Endothelial cell of umbilical vein (primary cell): ENCODE data around the gene GRK5. TPM values are rescaled to one million over a fixed set of nuclear protein-coding genes. Genes with fewer than 3 reads are reported as not detected.
"Not testable (repeated sequence)": the region's sequence is repeated elsewhere in the genome, so short reads cannot be mapped to it uniquely, and the experiment has no call there.

Source experiments
- BruUV-seq: library from RNA; stranded (reverse); fragments of 400-500 nt; replicated peaks from 2 replicates; lab custom pipeline; 2021; lab: Mats Ljungman, UMichigan
- CTCF ChIA-PET: fragments of 300-600, 350-600 bp; sonication (Branson Sonifier 250); formaldehyde crosslinking; loops from one replicate; lab custom pipeline; 2021; ENCODE audit warnings: antibody characterized with exemption, inconsistent platforms; lab: Charles Lee
- POLR2A ChIA-PET: fragments of 300-600, 350-600 bp; sonication (Branson Sonifier 250); formaldehyde crosslinking; loops from one replicate; lab custom pipeline; 2021; ENCODE audit warnings: antibody characterized with exemption, inconsistent platforms; lab: Charles Lee
- DNase-seq: peaks from one replicate; pipeline ENCODE4 v3.0.0-alpha.2; 2011; ENCODE audit warnings: low read depth, low spot score
- FAIRE-seq: peaks from 2 replicates; lab custom pipeline; 2011; peaks lifted over from hg19 to GRCh38; lab: Jason Lieb, UNC
- H2AFZ ChIP-seq: 2 replicates; pipeline ENCODE4 v1.6.0; 2012; ENCODE audit warnings: low read depth, low read length, control low read depth, inconsistent platforms
- H3K27ac ChIP-seq: 2 replicates; pipeline ENCODE4 v1.5.1; 2011; ENCODE audit warnings: low read depth, mild to moderate bottlenecking, control low read depth, low read length, moderate library complexity; ENCODE audit not compliant: insufficient read depth
- H3K27me3 ChIP-seq, 2 experiments: 2 replicates each; pipeline versions ENCODE4 v1.6.0 to v1.6.1; 2011; ENCODE audit warnings: low read length in 2 of 2, mixed read lengths in 1 of 2; ENCODE audit not compliant: control insufficient read depth in 2 of 2, insufficient read depth in 2 of 2
- H3K36me3 ChIP-seq, 2 experiments: 2 replicates in 1 of 2; 3 replicates in 1 of 2; pipeline ENCODE4 v1.5.1; 2011; ENCODE audit warnings: low read length in 2 of 2, mild to moderate bottlenecking in 1 of 2, moderate library complexity in 1 of 2; ENCODE audit not compliant: control insufficient read depth in 2 of 2, insufficient read depth in 2 of 2; ENCODE audit errors: extremely low read depth in 1 of 2
- H3K4me1 ChIP-seq: 3 replicates; pipeline ENCODE4 v1.5.1; 2011; ENCODE audit warnings: mild to moderate bottlenecking, low read length; ENCODE audit not compliant: control insufficient read depth, insufficient read depth; ENCODE audit errors: extremely low read depth
- H3K4me2 ChIP-seq: 2 replicates; pipeline ENCODE4 v1.6.1; 2011; ENCODE audit warnings: low read length, control low read depth, mixed read lengths; ENCODE audit not compliant: insufficient read depth
- H3K4me3 ChIP-seq, 3 experiments: fragments of 200-600 bp in 1 of 3; sonication (generic), shearing (Covaris generic) in 1 of 3; replicated peaks in 1 of 3; 2 replicates each; pipeline ENCODE4 v1.5.1; 2011 to 2016; ENCODE audit warnings: control low read depth in 3 of 3, low read length in 3 of 3, mild to moderate bottlenecking in 2 of 3, inconsistent platforms in 1 of 3, low read depth in 1 of 3, moderate library complexity in 1 of 3; ENCODE audit not compliant: insufficient read depth in 1 of 3
- H3K79me2 ChIP-seq: 2 replicates; pipeline ENCODE4 v1.6.0; 2012; ENCODE audit warnings: low read length, inconsistent platforms; ENCODE audit not compliant: control insufficient read depth, insufficient read depth
- H3K9ac ChIP-seq: replicated peaks from 2 replicates; pipeline ENCODE3; 2011; ENCODE audit warnings: low read length, control low read depth; ENCODE audit not compliant: insufficient read depth; ENCODE audit errors: extremely low read depth
- H3K9me1 ChIP-seq: replicated peaks from 3 replicates; pipeline ENCODE4 v1.6.0; 2011; ENCODE audit warnings: mild to moderate bottlenecking, low read length; ENCODE audit not compliant: control insufficient read depth, insufficient read depth; ENCODE audit errors: extremely low read depth
- H3K9me3 ChIP-seq: replicated peaks from 2 replicates; pipeline ENCODE4 v1.5.1; 2012; ENCODE audit warnings: low read length, inconsistent platforms; ENCODE audit not compliant: control insufficient read depth, insufficient read depth
- H4K20me1 ChIP-seq: replicated peaks from 2 replicates; pipeline ENCODE3; 2011; ENCODE audit warnings: mild to moderate bottlenecking, low read length; ENCODE audit not compliant: control insufficient read depth, insufficient read depth; ENCODE audit errors: extremely low read depth
- dilution Hi-C: fragments of 300-500 bp; cut with MboI; formaldehyde crosslinking; loops from one replicate; pipeline ENCODE4 v1.15.0; 2019; ENCODE audit warnings: low sequenced_read_pairs; ENCODE audit not compliant: extremely low pct_ligation_motif_present
- intact Hi-C: fragments of 100-400 bp; cut with micrococcal nuclease; formaldehyde crosslinking; loops from one replicate; pipeline ENCODE4 v1.10.0; 2022
- polyA plus RNA-seq, 4 experiments: library from polyadenylated mRNA; depleted of rRNA in 3 of 4; stranded (reverse) in 3 of 4; unstranded in 1 of 4; fragments of >200 nt; gene quantifications; 2 replicates each; pipeline versions ENCODE4 v1.2.1 to v1.2.3, GENCODE V29; 2011 to 2012; ENCODE audit warnings: missing spikeins in 1 of 4
- total RNA-seq: library from RNA; stranded (reverse); gene quantifications from 2 replicates; pipeline ENCODE4 v1.2.3, GENCODE V29; 2021

The GRK5 gene
- total and polyA plus RNA-seq, 2 donors (not counting 3 experiments of a cell fraction or from before 2014, with no cell fraction given): 13.1 to 29.5 TPM

- H4K20me1 ChIP-seq, dilution Hi-C loops, intact Hi-C loops, H2AFZ ChIP-seq, H3K4me3 ChIP-seq, H3K9ac ChIP-seq, DNase-seq, H3K4me2 ChIP-seq, H3K9me1 ChIP-seq, H3K36me3 ChIP-seq, H3K27me3 ChIP-seq, H3K27ac ChIP-seq, FAIRE-seq, BruUV-seq, H3K79me2 ChIP-seq, H3K9me3 ChIP-seq: not testable (repeated sequence)
- CTCF ChIA-PET: interaction anchor here (1.0 to 1.2 kb wide), 3 partner anchors 8 to 27 kb away, joined by 5 to 7 read pairs (median 5); no protein-coding TSS in a partner anchor
- POLR2A ChIA-PET: interaction anchor here (0.6 kb wide), 1 partner anchor 66 kb away, joined by 7 read pairs; no protein-coding TSS in a partner anchor
- H3K4me1 ChIP-seq: peaks cover 26% of the 10 kb centered on the region
Measured at GRCh38 chr10:119239015-119239414, 31.6 kb downstream of the GRK5 start.

- H3K27me3 ChIP-seq, H3K4me3 ChIP-seq, DNase-seq, H3K27ac ChIP-seq, dilution Hi-C loops, H3K9me1 ChIP-seq, BruUV-seq, H3K9ac ChIP-seq, H3K36me3 ChIP-seq, intact Hi-C loops, H2AFZ ChIP-seq, POLR2A ChIA-PET, FAIRE-seq, H3K79me2 ChIP-seq, H3K4me2 ChIP-seq, H4K20me1 ChIP-seq, H3K9me3 ChIP-seq: not testable (repeated sequence)
- CTCF ChIA-PET: interaction anchor here (1.0 to 1.2 kb wide), 4 partner anchors 7 to 32 kb away, joined by 3 to 7 read pairs (median 5); no protein-coding TSS in a partner anchor
- H3K4me1 ChIP-seq: peaks cover 22% of the 10 kb centered on the region
Measured at GRCh38 chr10:119239630-119240029, 32.3 kb downstream of the GRK5 start.
